Measurements from ENCODE around the gene SKAP2.

SKAP2 gene

GRCh38 chr7:26652401-26653100, 211.8 kb downstream of the SKAP2 start:
- DNase-seq (ENCODE audit: extremely low read depth, low read depth) = no peak
- no peak for TF ChIP-seq CTCF (IDR thresholded peaks at IDR 0.05; ENCODE audit: low read depth, low read length)

- DNase-seq (ENCODE audit: extremely low read depth, low read depth) = no peak
- TF ChIP-seq CTCF (IDR thresholded peaks at IDR 0.05; ENCODE audit: low read depth, low read length) = no peak
Observed at GRCh38 chr7:26650103-26650502, 214.3 kb downstream of the SKAP2 start.

- TF ChIP-seq CTCF (IDR thresholded peaks at IDR 0.05; ENCODE audit: low read depth, low read length) = no peak
- DNase-seq (ENCODE audit: extremely low read depth, low read depth) = no peak
Observed at GRCh38 chr7:26649388-26649787, 215.0 kb downstream of the SKAP2 start.

- TF ChIP-seq CTCF (IDR thresholded peaks at IDR 0.05; ENCODE audit: low read depth, low read length) = no peak
- DNase-seq (ENCODE audit: extremely low read depth, low read depth) = no peak
Observed at GRCh38 chr7:26648554-26648953, 215.8 kb downstream of the SKAP2 start.

- DNase-seq (ENCODE audit: extremely low read depth, low read depth) = no peak
- no peak for TF ChIP-seq CTCF (IDR thresholded peaks at IDR 0.05; ENCODE audit: low read depth, low read length)
Observed at GRCh38 chr7:26646336-26647048, 217.9 kb downstream of the SKAP2 start.

GRCh38 chr7:26645121-26645520, 219.3 kb downstream of the SKAP2 start:
- no peak for DNase-seq (ENCODE audit: extremely low read depth, low read depth)

More at GRCh38 chr7:26645121-26645520, 219.3 kb downstream of the SKAP2 start:
- no peak for TF ChIP-seq CTCF (IDR thresholded peaks at IDR 0.05; ENCODE audit: low read depth, low read length)
